Large intestine (tissue), 3 donors: ENCODE measurements around the gene WTAP. TPM values are rescaled to one million over a fixed set of nuclear protein-coding genes. Genes with fewer than 3 reads are reported as not detected.
"Not testable (repeated sequence)": the region's sequence is repeated elsewhere in the genome, so short reads cannot be mapped to it uniquely, and the experiment has no call there.

Experiments used
- DNase-seq, 2 donors: peaks; one replicate each; pipeline versions ENCODE4 v3.0.0 to v3.0.0-alpha.2; 2013
- H3K27ac ChIP-seq: one replicate; pipeline ENCODE4 v1.5.1; 2013; ENCODE audit warnings: low read length
- H3K27me3 ChIP-seq: 2 replicates; pipeline ENCODE4 v1.6.1; 2013; ENCODE audit warnings: low read length; ENCODE audit not compliant: control insufficient read depth, insufficient read depth
- H3K36me3 ChIP-seq: 2 replicates; pipeline ENCODE4 v1.6.1; 2013; ENCODE audit warnings: low read length; ENCODE audit not compliant: control insufficient read depth, insufficient read depth
- H3K4me1 ChIP-seq: one replicate; pipeline ENCODE4 v1.6.1; 2013; ENCODE audit warnings: low read length; ENCODE audit not compliant: control insufficient read depth, insufficient read depth
- H3K4me3 ChIP-seq: one replicate; pipeline ENCODE4 v1.5.1; 2013; ENCODE audit warnings: low read length
- H3K9me3 ChIP-seq: one replicate; pipeline ENCODE4 v1.6.1; 2013; ENCODE audit warnings: mild to moderate bottlenecking, low read depth, low read length, moderate library complexity; ENCODE audit not compliant: control insufficient read depth
- WGBS: methylation state at CpG from one replicate; pipeline ENCODE4 v1.1.5; 2013; ENCODE audit warnings: low lambda C conversion rate; ENCODE audit not compliant: insufficient coverage; 5-methylcytosine and 5-hydroxymethylcytosine counted together
- polyA plus RNA-seq: library from polyadenylated mRNA; unstranded; fragments of 120-200 nt; gene quantifications from one replicate; pipeline ENCODE4 v1.2.1, GENCODE V29; 2013

WTAP gene
- polyA plus RNA-seq, 1 donor = 99.7 TPM

GRCh38 chr6:159715605-159716004, 11.7 kb upstream of the WTAP start:
- Histone ChIP-seq H3K36me3 (no peaks in the 10 kb centered on the region), H3K4me3 (no peak overlapping the region), H3K9me3 (peaks cover 1% of the 10 kb centered on the region), H3K27me3 (no peaks in the 10 kb centered on the region), H3K27ac (no peak overlapping the region), H3K4me1 (no peaks in the 10 kb centered on the region)
- no peak for DNase-seq
- WGBS = no CpG with 5 or more reads among the region's 3 CpGs

- H3K36me3 ChIP-seq = no peaks in the 10 kb centered on the region
- H3K4me3 ChIP-seq = no peak overlapping the region
- peak in 1 of 2 donors; percentile 67 for DNase-seq
- WGBS = no CpG with 5 or more reads among the region's 5 CpGs
- no peaks in the 10 kb centered on the region for H3K27me3 ChIP-seq
- H3K27ac ChIP-seq = peak overlapping the region; percentile 9
- no peaks in the 10 kb centered on the region for H3K9me3 ChIP-seq
- H3K4me1 ChIP-seq = no peaks in the 10 kb centered on the region
Observed at GRCh38 chr6:159716247-159717096, 10.8 kb upstream of the WTAP start.

GRCh38 chr6:159718634-159719033, 8.7 kb upstream of the WTAP start:
- H3K9me3 ChIP-seq = no peaks in the 10 kb centered on the region
- no peaks in the 10 kb centered on the region for H3K4me1 ChIP-seq
- no peaks in the 10 kb centered on the region for H3K27me3 ChIP-seq
- no peaks in the 10 kb centered on the region for H3K36me3 ChIP-seq
- no peak for DNase-seq
- H3K4me3 ChIP-seq = no peak overlapping the region
- WGBS = no CpG with 5 or more reads among the region's 3 CpGs
- no peak overlapping the region for H3K27ac ChIP-seq

- Histone ChIP-seq H3K4me1 (no peaks in the 10 kb centered on the region), H3K27ac (no peak overlapping the region), H3K36me3 (no peaks in the 10 kb centered on the region), H3K4me3 (no peak overlapping the region), H3K27me3 (no peaks in the 10 kb centered on the region), H3K9me3 (no peaks in the 10 kb centered on the region)
- no CpG with 5 or more reads among the region's 7 CpGs for WGBS
- no peak for DNase-seq
Observed at GRCh38 chr6:159719287-159719686, 8.0 kb upstream of the WTAP start.

DNA sequence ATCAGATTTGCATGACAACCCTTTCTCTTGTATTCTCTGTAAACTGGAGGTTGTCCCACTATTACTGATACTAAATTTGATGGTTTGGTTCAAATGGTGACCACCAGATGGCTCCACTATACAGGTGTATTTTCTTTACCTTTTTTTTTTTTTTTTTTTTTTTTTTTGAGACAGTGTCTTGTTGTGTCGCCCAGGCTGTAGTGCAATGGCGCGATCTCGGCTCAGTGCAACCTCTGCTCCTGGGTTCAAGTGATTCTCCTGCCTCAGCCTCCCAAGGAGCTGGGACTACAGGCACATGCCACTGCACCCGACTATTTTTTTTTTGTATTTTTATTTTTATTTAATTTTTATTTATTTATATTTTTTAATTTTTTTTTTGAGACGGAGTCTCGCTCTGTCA, 6.6 kb upstream of the WTAP start:
- no peak overlapping the region for H3K27ac ChIP-seq
- 100% methylated on average over 2 of the region's 7 CpGs for WGBS

DNA sequence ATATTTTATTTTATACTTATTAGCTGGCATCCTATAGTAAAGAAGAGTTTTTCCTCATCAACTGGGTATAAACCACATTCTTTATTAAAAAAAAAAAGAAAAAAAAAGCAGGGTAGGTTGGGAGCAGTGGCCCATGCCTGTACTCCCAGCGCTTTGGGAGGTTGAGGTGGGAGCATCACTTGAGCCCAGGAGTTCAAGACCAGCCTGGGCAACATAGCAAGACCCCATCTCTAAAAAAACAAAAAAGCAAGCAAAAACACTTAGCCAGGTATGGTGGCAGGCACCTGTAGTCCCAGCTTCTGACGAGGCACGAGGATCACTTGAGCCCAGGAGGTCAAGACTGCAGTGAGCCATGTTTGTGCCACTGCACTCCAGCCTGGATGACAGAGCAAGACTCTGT, 5.3 kb upstream of the WTAP start:
- not testable (repeated sequence) for H3K27ac ChIP-seq, H3K27me3 ChIP-seq
- WGBS = no CpG with 5 or more reads among the region's 3 CpGs

More for the DNA sequence above, 6.6 kb upstream of the WTAP start:
- no peaks in the 10 kb centered on the region for H3K36me3 ChIP-seq
- H3K4me1 ChIP-seq = no peaks in the 10 kb centered on the region
- H3K27me3 ChIP-seq = no peaks in the 10 kb centered on the region
- H3K4me3 ChIP-seq = no peak overlapping the region
- H3K9me3 ChIP-seq = no peaks in the 10 kb centered on the region
- DNase-seq = peak; percentile 43 to 52

DNA sequence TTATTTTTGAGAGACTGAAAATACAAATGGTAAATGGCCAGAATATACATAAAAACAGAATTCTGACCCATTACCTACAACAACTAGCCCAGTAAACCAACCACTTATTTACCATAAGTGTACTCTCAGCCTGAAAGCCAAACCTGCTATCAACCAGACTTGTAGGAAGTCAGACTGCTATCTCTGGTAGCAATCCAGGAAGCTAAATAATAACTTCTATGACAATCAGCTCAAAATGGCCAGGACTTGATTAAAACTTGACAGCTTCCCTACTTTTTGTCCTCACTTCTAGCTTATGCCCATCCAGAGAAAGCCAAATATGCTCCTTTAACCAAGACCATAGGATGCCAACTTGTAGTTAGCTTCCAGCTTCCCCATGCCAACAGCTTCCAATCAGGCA, 4.7 kb upstream of the WTAP start:
- no peak overlapping the region for H3K27ac ChIP-seq
- no peak overlapping the region for H3K4me3 ChIP-seq
- no peaks in the 10 kb centered on the region for H3K9me3 ChIP-seq
- H3K36me3 ChIP-seq = no peaks in the 10 kb centered on the region
- no peaks in the 10 kb centered on the region for H3K27me3 ChIP-seq
- no peak for DNase-seq
- no peaks in the 10 kb centered on the region for H3K4me1 ChIP-seq

More for the DNA sequence above, 5.3 kb upstream of the WTAP start:
- H3K9me3 ChIP-seq, DNase-seq, H3K4me3 ChIP-seq, H3K36me3 ChIP-seq, H3K4me1 ChIP-seq: not testable (repeated sequence)

- Histone ChIP-seq H3K36me3 (no peaks in the 10 kb centered on the region), H3K27ac (no peak overlapping the region), H3K4me1 (no peaks in the 10 kb centered on the region), H3K4me3 (no peak overlapping the region), H3K27me3 (no peaks in the 10 kb centered on the region), H3K9me3 (no peaks in the 10 kb centered on the region)
- DNase-seq = no peak
- WGBS = no CpG with 5 or more reads among the region's 2 CpGs
Observed at GRCh38 chr6:159723259-159723658, 4.0 kb upstream of the WTAP start.

DNA sequence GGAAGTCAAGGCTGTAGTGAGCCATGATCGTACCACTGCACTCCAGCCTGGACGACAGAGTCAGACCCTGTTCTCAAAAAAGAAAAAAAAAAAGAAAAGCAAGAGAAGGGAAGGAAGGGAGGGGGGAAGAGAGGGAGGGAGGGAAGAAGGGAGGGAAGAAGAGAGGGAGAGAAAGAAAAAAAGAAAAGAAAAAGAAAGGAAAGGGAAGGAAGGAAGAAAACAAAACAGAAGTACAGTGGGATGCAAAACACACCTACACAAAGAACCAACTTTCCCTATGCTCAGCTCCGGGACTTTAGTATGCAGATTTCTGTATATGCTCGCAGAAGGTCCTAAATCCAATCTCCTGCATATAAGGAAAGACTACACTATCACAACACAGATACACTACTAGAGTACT, 2.5 kb upstream of the WTAP start:
- DNase-seq = no peak
- H3K36me3 ChIP-seq = no peaks in the 10 kb centered on the region
- no peak overlapping the region for H3K4me3 ChIP-seq
- H3K9me3 ChIP-seq = no peaks in the 10 kb centered on the region
- no peaks in the 10 kb centered on the region for H3K4me1 ChIP-seq
- no peaks in the 10 kb centered on the region for H3K27me3 ChIP-seq
- H3K27ac ChIP-seq = no peak overlapping the region
- WGBS = 100% methylated on average over 2 of the region's 4 CpGs

DNA sequence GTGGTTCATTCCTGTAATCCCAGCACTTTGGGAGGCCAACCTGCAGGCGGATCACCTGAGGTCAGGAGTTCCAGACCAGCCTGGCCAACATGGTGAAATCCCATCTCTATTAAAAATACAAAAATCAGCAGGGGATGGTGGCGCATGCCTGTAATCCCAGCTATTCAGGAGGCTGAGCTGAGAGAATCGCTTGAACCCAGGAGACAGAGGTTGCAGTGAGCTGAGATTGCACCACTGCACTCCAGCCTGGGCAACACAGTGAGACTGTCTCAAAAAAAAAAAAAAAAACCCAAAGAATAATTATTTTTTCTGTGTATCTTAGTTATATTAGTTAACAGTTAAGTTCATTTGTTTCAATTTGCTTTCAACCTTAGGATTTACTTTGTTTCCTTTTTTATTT, 2.1 kb upstream of the WTAP start:
- WGBS = no CpG with 5 or more reads among the region's 3 CpGs
- H3K9me3 ChIP-seq, H3K4me3 ChIP-seq, H3K27me3 ChIP-seq, H3K27ac ChIP-seq, DNase-seq, H3K4me1 ChIP-seq, H3K36me3 ChIP-seq: not testable (repeated sequence)
